Mucosa of descending colon (tissue), 3 donors: ENCODE results near the gene ATG7. TPM values are rescaled to one million over a fixed set of nuclear protein-coding genes. Genes with fewer than 3 reads are reported as not detected.

Experiments
- ATAC-seq: fragments of 200-7000 bp; cut with Tn5 transposase; one replicate; pipeline ENCODE4 v1.9.1; 2020; ENCODE audit warnings: mild to moderate bottlenecking, moderate library complexity
- DNase-seq, 3 donors: peaks; one replicate each; pipeline ENCODE4 v3.0.0-alpha.2; 2020
- H3K36me3 ChIP-seq: fragments of 200-600 bp; one replicate; pipeline ENCODE4 v1.8.0; 2021; ENCODE audit warnings: low read depth, mild to moderate bottlenecking
- H3K4me1 ChIP-seq: fragments of 200-600 bp; one replicate; pipeline ENCODE4 v1.8.0; 2021; ENCODE audit warnings: low read depth, mild to moderate bottlenecking
- H3K4me3 ChIP-seq: fragments of 200-600 bp; one replicate; pipeline ENCODE4 v1.8.0; 2021; ENCODE audit warnings: mild to moderate bottlenecking
- H3K9me3 ChIP-seq: fragments of 200-600 bp; one replicate; pipeline ENCODE4 v1.8.0; 2021; ENCODE audit warnings: mild to moderate bottlenecking
- CTCF ChIP-seq: fragments of 200-600 bp; IDR thresholded peaks from one replicate; pipeline ENCODE4 v1.8.0; 2022; ENCODE audit warnings: antibody characterized with exemption, mild to moderate bottlenecking
- intact Hi-C, 2 donors: fragments of 100-400 bp; cut with DNase I in 1 of 2; cut with micrococcal nuclease in 1 of 2; formaldehyde crosslinking; loops; one replicate each; pipeline versions ENCODE4 v1.11.0 to v1.11.1; 2022; cut with DNase I, micrococcal nuclease
- total RNA-seq, 3 donors: library from RNA; stranded (reverse); fragmentation: NEBNext Ultra II Directional in 2 of 3; extraction: Animal tissue kit (Norgen Biotek cat#: 25700) in 2 of 3; gene quantifications; one replicate each; pipeline versions ENCODE4 v1.2.1 to v1.2.4, GENCODE V29; 2021 to 2023
- donor health status: DM: no; HTN: no; CAD: no; lungs with moderate emphysema.
- donor health status: DM: no; HTN: no; CAD: no.
- donor health status: DM: no; HTN: yes; CAD: no.

The ATG7 gene
- total RNA-seq, 3 donors from 2014 or later = 40.4 to 49.6 (median 43.3) TPM

GRCh38 chr3:11373654-11374053 lies 101.5 kb downstream of the ATG7 start:
- no peaks in the 10 kb centered on the region for H3K36me3 ChIP-seq
- no peaks in the 10 kb centered on the region for H3K9me3 ChIP-seq
- no peak overlapping the region for H3K4me3 ChIP-seq
- intact Hi-C loops = loop anchor here in 1 of 2 donors (10.0 kb wide), 1 partner anchor 431 kb away; no protein-coding TSS in a partner anchor
- H3K4me1 ChIP-seq = no peaks in the 10 kb centered on the region
- DNase-seq = no peak
- ATAC-seq = no peak
- no peak for TF ChIP-seq CTCF

- Histone ChIP-seq H3K9me3 (no peaks in the 10 kb centered on the region), H3K4me1 (no peaks in the 10 kb centered on the region), H3K4me3 (no peak overlapping the region), H3K36me3 (no peaks in the 10 kb centered on the region)
- intact Hi-C loops = loop anchor here in 1 of 2 donors (10.0 kb wide), 1 partner anchor 429 kb away; no protein-coding TSS in a partner anchor
- ATAC-seq = no peak
- DNase-seq = no peak
- TF ChIP-seq CTCF = no peak
These were observed 103.3 kb downstream of the ATG7 start for GRCh38 chr3:11375333-11376088.

- TF ChIP-seq CTCF = no peak
- Histone ChIP-seq H3K4me1 (no peaks in the 10 kb centered on the region), H3K4me3 (no peak overlapping the region), H3K36me3 (no peaks in the 10 kb centered on the region), H3K9me3 (no peaks in the 10 kb centered on the region)
- DNase-seq (no peak), ATAC-seq (no peak)
- intact Hi-C loops = loop anchor here (2.0 to 10.0 kb wide), 2 partner anchors 275 to 427 kb away; no protein-coding TSS in a partner anchor
These were observed 105.5 kb downstream of the ATG7 start for GRCh38 chr3:11377719-11378118.

GRCh38 chr3:11379238-11379823 lies 107.1 kb downstream of the ATG7 start:
- Histone ChIP-seq H3K4me3 (no peak overlapping the region), H3K4me1 (no peaks in the 10 kb centered on the region), H3K9me3 (no peaks in the 10 kb centered on the region), H3K36me3 (no peaks in the 10 kb centered on the region)
- ATAC-seq = peak; percentile 60
- peak in 1 of 3 donors; percentile 63 for DNase-seq
- intact Hi-C loops = loop anchor here (2.0 to 10.0 kb wide), 2 partner anchors 273 to 425 kb away; no protein-coding TSS in a partner anchor
- no peak for TF ChIP-seq CTCF

GRCh38 chr3:11379824-11380701 lies 107.9 kb downstream of the ATG7 start:
- intact Hi-C loops = loop anchor here (2.0 to 10.0 kb wide), 2 partner anchors 273 to 425 kb away; no protein-coding TSS in a partner anchor
- no peak for TF ChIP-seq CTCF
- no peak for DNase-seq
- no peaks in the 10 kb centered on the region for H3K9me3 ChIP-seq
- H3K4me3 ChIP-seq = no peak overlapping the region
- H3K4me1 ChIP-seq = no peaks in the 10 kb centered on the region
- no peaks in the 10 kb centered on the region for H3K36me3 ChIP-seq
- no peak for ATAC-seq
